HG03469 (cell line): ENCODE measurements around the gene PPP1R1A.

Experiments
- ATAC-seq: cut with Tn5 transposase; IDR thresholded peaks from one replicate; pipeline ENCODE4 v1.9.1; 2021; ENCODE audit warnings: mild to moderate bottlenecking, moderate library complexity, moderate number of reproducible peaks; ENCODE audit not compliant: unreplicated experiment

The PPP1R1A gene

DNA sequence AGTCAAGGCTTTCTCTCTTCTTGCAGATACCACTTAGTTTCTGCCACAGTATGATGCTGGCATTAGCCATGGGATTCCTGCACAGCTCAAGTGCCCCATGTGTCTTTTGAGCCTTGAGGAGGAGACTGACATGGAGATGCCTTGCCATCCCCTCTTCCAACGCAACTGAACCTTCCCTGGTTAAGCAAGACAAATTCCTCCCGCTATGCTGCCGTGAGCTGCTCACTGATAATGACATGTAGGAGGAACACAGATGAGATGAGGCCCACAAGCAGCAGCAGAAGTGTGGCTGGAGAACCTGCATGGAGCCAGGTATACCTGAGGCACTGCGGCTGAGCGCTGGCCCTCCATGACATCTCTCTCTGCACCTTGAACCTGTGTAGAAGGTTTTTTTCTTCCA, 15.4 kb upstream of the PPP1R1A start:
- ATAC-seq = no peak

DNA sequence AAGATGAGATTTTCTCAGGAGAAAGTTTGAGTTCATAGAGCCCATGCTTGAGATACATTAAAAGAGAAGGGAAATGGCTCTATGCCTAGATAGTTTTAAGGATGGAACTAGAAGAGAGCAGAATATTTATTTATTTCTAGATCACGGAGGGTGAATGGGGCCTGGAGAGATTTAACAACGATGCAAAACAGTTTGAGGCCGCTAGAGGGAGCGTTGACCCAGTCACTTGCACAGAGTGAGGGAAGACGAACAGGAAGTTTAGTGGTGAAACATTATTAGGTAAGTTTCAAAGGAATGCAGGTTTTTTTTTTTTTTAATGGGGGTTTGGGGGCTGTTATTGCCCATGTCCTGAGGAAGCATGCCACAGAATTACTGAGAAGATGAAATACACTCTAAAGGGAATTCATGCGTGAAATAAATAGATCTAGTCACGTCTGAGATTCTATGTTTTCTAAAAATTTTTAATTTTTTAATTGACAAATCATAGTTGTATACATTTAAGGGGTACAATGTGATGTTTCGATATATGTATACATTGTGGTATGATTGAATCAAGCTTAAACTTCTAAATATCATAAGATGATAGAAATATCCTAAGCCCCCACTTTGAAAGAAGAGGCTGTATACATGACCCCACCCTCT, 14.8 kb upstream of the PPP1R1A start:
- peak; percentile 79 for ATAC-seq

DNA sequence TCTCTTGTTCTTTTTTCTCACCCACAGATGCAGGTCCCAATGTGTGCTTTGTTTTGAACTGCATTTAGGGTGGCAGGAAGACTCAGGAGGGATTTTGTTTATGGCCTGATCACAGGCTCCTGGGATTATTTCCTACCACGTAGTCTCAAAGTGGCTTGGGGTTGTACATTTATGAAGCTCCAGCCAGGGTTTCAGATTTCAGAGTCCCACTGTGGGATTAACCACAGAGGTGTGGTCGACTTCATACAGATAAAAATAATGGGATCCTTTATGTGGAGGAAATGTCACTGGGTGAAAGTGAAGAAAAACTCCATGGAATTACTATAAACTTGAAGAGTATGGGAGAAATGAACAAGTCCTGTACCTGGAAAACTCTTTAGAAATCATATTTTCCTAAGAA, 14.2 kb upstream of the PPP1R1A start:
- no peak for ATAC-seq

DNA sequence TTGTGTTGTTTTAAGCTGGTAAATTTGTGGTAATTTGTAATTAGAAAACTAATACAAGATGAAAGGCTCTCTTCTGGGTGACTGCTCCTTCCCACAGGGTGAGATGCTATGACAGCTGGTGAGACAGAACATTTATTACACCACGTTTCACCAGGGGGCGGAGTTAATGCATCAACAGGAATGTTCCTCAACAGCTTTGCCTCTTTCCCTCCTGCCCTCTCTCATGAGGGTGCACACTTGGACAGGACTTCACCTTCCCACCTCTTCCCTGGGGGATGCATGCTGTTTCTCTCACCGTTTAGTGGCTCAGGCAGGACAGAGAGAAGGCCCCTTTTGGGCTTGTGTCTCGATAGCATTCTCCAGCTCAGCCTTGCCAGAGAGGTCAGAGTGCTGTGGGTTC, 13.4 kb upstream of the PPP1R1A start:
- ATAC-seq = no peak

DNA sequence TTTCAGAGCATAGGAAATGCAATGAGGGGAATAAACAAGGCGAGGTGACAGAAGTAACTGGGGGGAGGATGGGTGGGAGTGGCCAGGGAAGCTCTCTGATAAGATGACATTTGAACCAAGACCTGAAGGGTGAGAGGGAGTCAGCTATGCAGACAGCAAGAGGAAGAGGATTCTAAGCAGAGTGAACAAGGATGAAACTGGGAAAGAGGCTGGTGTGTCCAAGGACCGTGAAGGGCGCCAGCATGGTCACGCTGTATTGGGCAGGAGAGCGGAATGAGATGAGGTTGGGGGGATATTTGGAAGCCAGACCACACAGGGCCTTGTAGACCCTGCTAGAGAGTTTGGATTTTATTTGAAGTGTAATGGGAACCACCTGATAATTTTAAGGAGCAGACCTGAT, 10.5 kb upstream of the PPP1R1A start:
- no peak for ATAC-seq

DNA sequence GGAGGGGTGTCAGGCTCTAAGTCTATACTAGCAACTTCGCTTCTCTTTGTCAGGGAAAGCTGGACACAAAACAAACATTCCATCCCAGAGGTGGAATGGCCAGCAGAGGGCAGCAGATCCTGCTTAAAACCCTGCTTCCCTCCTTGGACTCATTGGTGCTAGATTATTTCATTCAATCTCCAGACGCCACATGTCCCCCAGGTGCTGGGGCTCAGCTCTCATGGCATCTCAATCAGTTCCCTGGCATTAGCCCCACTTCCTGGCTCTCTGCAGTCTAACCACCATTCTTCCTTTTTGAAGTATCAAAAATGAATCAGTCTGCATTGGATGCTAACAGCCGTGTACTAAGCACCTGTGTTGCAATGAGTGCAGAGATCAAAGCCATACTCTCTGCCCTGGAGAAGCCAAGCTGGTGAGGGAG, 8.1 kb upstream of the PPP1R1A start:
- ATAC-seq = no peak

DNA sequence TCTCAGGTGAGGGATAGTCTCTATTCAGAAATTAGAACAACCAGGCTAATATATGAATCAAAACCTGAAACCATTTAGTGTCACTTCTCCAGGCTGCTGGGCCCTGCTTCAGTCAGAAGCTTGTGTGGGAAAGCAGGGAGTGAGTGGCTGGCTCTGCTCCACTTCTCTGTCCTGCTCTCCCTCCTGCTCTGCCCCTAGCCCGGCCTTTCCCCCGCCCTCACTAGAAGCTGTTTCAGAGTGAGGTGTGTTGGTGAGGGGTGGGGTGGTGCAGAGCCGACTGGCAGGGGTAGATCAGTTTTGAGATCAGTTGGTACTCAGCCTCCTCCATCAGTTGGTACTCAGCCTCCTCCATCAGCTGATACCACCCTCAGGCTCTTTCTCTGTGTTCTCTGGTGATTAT, 7.0 kb upstream of the PPP1R1A start:
- no peak for ATAC-seq

DNA sequence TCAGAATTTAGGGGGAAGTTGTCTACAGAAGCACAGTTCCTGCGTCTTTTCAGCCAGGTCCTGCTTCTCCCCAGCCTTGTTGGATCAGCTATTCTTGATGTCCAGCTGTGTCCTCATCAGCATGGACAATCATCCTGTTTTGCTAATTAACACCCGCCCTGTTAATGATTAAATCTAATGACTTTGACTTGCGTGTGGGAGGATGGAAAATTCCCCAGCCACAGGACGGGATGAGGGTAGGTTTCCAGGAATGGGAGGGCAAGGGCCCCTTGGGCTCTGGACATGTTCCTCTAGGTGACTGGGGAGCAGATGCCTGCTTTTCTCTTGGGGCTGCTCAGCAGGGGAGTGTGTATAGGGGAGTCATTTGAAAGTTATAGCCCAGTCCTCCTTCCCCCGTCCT, 5.3 kb upstream of the PPP1R1A start:
- ATAC-seq = no peak

DNA sequence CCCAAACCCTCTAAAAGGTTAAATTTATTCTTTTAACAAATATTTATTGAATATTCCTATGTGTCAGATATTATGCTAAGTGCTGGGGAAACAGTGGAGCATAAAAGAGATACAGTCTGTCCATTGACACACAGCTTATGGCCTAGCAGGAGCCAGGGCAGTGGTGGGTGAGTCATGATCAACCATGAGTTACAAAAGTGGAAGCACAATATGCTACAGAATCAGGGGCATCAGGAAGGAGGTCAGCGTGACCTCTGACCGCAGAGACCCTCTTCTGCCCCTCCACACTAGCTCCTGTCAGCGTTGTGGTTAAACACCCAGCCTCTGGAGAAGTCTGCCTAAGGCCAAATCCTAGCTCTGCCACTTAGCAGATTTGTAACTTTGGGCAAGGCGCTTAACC, 4.7 kb upstream of the PPP1R1A start:
- no peak for ATAC-seq

DNA sequence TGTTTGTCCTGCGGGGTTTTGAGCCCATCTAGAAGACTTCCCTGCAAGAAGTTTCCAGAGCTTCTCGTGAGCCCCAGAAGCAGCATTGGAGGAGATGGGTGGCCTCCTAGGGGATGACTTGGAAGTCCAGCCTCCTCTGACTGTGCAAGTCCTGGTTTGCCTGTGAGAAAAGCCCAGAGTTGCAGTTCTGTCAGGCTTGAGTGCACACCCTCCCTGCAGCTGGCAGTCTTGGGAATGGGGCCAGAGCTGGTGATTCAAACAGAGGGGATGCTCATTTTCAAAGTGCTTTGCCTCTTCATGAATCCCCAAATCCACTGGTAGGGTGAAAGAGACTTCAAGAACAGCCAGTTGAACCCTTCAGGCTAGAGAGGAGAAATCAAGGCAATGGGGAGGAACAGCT, 3.9 kb upstream of the PPP1R1A start:
- ATAC-seq = no peak

DNA sequence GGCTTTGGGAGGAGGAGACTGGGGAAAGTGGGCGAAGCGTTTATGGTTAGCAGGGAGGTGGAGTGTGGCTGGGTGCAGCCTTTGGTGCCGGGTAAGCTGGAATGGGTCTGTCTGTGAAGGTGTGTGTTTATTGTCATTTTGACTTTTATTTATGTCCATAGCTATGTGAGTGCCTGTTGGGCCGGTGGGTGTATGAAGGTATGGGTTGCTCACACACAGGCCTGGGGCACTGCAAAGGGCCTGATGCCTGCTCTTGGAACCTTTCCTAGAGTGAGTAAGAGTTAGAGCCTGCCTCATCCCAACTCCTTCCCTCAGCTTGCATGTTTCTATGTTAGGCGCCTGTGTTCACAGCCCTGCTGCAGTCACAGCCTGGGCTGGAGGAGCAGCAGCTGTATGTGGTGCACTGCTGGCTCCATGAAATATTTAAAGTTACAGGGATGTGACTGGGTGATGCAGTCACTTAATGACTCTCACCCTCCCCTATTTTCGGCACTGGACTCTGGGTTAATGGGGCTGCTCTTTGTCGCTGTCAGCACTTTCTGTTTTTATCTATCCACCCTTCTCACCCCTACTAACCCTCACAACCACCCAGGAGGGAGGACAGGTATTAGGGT, 2.6 kb upstream of the PPP1R1A start:
- no peak for ATAC-seq

DNA sequence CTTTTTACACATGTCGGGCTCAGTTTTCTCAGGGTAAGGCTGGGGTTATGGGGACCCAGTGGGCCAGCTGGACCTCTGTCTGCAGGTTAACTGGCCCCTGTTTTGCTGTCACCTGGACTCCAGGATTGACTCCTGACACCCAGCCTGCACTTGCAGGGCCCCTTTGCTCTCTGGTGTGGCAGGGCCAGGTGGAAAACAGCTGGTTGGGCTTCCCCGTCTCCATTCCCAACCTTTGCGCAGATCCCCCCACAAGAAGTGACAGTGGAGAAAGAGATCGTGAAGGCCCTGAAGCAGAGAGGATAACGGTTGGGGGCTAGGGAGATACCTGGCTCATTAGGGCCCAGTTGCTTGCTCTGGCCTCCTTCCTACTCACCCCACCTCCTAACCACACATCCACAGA, 1.5 kb upstream of the PPP1R1A start:
- no peak for ATAC-seq

DNA sequence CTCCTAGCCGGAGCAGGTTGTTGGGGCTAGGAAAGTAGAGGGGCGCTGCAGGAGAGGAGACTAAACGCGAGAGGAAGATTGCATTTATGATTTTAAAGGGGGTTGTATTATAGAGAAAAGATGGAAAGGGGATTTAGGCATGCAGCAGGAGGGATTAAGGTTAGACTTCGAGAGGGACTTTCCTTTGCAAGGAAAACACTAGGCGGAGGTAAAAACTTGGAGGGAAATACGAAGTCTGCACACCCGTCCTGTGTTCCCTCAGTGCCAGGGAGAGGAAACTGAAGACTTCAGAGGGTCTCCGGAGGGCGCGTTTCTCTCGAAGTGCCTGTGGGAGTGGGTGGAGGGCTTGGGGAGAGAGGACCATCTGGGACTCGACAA, 420 bp upstream of the PPP1R1A start:
- ATAC-seq = no peak

DNA sequence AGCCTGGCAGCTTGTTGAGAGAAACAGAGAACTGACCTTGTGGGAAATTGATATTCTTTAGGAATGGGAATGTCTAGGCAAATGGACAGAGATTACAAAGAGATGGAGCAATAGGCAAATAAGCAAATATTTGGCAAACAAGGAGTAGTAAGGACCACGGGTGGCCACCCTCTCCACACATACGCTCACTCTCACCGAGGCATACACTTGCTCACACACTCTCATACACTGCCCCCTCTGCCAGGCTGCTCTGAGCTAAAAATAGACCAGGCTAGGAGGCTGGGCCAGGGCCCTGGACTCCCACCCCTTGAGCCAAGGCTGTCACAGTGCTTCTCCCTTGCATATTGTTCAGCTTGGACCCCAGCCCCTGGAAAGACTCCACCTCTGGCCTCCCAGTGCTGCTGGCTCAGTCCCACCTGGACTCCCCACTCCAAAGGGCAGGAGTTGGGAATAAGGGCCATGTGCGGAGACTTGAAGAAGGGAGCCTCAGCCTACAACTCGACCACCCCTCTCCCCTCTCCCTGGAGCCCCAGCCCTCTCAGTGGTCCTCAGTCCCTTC, 1.1 kb downstream of the PPP1R1A start:
- no peak for ATAC-seq

DNA sequence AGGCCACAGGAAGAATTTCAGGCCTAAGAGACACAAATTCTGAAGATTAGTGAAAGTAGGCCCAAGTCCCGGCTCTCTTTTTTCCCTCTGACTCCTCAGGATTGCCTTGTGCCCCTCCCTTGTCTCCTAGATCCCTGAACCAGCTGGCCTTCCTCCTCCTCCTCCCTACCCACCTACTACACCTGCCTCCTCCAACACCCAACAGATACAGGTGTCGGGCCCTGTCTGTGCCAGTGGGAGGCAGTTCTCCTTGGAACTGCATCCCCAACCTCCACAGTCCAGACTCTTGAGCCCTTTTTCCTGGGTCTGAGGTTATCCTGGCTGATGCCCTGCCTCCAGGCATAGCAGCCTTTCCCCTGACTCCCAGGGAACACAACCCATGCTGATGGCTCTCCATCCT, 1.8 kb downstream of the PPP1R1A start:
- no peak for ATAC-seq

DNA sequence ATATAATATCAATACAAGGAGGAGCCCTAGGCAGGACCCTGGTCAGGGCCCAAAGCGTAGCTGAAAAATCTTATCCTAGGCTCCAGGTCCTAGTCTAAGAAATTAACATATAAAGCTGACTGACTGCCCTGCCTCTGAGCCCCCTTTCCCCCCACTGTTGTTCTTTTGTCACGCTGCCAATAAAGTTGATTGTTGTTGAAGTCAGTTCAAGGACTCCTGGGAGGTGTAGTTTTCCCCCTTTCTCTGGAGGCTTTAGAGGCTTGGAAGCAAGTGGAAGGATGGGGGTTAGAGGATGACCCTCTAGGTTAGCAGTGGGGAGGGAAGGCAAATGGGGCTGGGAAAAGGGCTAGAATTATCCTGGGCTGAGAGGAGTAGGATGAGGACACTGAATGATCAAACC, 3.2 kb downstream of the PPP1R1A start:
- ATAC-seq = no peak

DNA sequence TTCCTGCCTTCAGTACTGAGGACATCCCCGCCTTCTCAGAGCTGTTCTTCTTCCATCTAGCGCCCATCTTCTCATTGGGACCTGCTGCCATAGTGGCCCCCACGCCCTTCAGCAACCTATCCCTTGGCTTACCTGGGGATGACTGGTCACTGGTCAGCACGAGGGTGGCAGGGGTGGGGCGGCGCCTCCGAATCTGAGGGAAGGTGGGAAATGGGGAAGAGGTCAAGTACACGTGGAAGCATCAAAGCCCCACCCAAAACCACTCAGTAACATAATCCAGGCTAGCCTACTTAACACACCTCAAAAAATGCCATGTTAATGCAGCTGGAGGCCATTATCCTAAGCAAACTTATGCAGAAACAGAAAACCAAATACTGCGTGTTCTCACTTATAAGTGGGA, 4.3 kb downstream of the PPP1R1A start:
- no peak for ATAC-seq

DNA sequence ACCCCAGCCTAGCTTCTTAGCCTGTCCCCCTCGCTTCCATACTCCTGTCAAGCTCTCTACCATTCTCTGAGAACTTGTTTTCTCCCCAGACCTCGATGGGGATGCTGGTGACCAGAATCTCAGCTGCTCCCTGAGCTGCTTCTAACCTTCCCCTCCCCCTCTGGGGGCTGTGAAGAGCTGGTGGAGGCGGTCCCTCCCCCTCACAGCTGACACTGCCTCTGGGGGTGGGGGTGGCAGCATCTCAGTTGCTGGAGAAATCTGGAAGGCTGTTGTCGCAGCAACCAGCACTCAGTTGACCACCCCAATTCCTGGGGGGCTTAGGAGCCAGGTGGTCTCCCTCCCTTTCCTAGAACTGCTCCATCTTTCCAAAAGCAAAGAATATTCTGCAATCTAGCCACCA, 4.7 kb downstream of the PPP1R1A start:
- no peak for ATAC-seq

DNA sequence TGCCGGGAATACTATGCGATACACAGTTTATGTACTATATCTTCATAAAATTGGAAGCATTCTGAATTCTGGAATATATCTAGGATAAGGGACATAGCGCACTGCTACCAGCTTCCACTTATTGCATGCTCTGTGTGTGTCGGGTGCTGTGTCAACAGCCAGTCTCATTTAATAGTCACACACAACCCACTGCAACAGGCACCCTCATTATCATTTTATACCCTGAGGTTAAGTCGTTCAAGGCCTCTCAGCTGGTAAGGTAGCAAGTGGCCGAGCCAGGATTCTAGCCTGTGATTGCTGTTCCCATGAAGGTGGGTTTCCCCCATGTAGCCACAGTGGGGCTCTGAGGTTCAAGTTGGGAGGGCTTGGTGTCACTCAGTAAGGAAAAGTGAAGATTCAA, 7.0 kb downstream of the PPP1R1A start:
- ATAC-seq = no peak

DNA sequence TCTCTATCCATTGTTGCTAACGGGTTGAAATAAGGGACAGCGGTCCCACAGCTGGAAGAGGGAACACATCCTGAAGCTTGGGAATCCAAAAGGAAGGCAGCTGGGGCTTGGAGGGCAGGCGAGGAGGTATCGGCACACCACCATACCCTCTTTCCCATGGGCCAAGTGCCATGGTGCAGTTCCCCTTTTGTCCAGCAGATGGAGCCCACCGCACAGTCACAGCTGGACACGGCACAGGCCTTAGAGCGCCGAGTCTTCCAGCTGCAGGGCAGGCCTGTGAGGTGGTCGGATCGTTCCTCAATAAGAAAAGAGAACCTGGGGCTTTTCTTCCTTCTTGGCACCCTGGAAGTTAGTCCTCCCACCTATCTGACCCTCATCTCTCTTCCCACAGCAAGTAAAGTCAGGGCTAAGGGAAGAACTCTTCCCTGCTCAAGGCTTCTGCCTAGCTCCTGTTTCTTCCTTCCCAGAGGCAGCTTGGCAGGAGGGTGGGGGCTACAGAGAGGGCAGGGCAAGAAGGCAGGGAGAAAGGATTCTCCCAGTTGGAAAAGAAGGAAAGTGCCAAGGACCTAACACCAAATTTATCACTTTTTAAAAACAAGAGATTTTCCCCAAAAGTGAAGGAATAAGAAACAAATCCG, 8.6 kb downstream of the PPP1R1A start:
- ATAC-seq = peak; percentile 89

DNA sequence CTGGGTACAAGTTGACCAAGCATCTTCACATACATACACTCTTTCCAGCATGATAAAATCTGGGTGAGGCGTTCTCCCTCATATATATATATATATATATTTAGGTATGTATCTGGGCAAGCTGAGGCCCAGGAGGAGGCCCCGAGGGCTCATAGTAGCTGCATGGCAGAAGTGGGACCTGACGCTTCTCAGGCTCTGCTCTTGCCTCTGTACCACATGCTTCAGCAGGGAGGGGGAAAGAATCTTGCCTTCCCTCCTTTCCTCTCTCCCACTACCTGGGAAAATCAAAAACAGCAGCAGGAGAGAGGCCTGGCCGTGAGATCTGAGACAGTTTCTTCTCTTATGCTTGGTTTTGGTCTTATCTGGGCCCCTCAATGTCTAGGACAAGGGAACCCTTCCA, 9.2 kb downstream of the PPP1R1A start:
- ATAC-seq = no peak

DNA sequence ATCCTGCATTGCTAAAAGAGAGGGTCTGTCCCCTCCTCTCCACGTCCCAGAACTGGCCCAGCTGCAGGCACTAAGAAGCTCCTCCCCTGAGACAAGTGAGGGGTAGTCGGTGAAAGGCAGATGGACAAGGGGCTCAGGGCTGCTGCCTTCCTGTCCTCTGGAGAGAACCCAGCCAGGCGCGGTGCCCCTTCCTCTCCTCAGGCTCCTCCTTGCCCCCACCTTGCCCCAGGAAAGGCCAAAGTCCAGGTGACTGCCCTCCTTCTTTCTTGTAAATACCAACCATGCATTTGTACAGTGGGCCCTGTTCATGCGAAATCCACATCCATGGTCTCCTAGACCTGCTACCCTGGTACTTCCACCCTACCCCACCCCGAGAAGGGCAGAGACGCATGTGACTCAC, 9.7 kb downstream of the PPP1R1A start:
- no peak for ATAC-seq
